ENCODE data around the gene RAVER2. TPM values are rescaled to one million over a fixed set of nuclear protein-coding genes. Genes with fewer than 3 reads are reported as not detected.

RAVER2 gene
- total and polyA plus RNA-seq, 2 donors (not counting 1 experiment from before 2014, with no cell fraction given) = 0.82 to 1.4 TPM

- Histone ChIP-seq H3K27ac (ENCODE audit: low read length in 2 of 2) (no peak overlapping the region), H3K4me2 (replicated peaks; ENCODE audit: low read depth, low read length, poor library complexity, severe bottlenecking) (no peak overlapping the region), H2AFZ (ENCODE audit: insufficient read depth, low read depth, low read length, poor library complexity, severe bottlenecking) (no peak overlapping the region), H3K4me3 (ENCODE audit: control extremely low read depth in 1 of 5, extremely low read depth in 1 of 5, insufficient read depth in 1 of 5, low read depth in 2 of 5, low read length in 4 of 5) (no peak overlapping the region), H3K9ac (ENCODE audit: low read length) (no peak overlapping the region), H3K4me1 (ENCODE audit: control insufficient read depth in 2 of 2, insufficient read depth in 2 of 2, low read length in 2 of 2) (peaks cover 9 to 12% of the 10 kb centered on the region in 2 donors), H4K20me1 (ENCODE audit: control insufficient read depth, insufficient read depth, low read length, poor library complexity, severe bottlenecking) (peaks cover 30% of the 10 kb centered on the region), H3K79me2 (ENCODE audit: control insufficient read depth, insufficient read depth, low read length) (peaks cover 49% of the 10 kb centered on the region), H3K27me3 (replicated peaks in 1 of 4; ENCODE audit: control extremely low read depth in 1 of 4, control insufficient read depth in 3 of 4, insufficient read depth in 4 of 4, low read length in 3 of 4) (no peaks in the 10 kb centered on the region), H3K9me3 (ENCODE audit: control extremely low read depth in 1 of 3, control insufficient read depth in 2 of 3, insufficient read depth in 1 of 3, low read length in 2 of 3) (no peaks in the 10 kb centered on the region), H3K36me3 (replicated peaks in 1 of 2; ENCODE audit: control extremely low read depth in 1 of 2, control insufficient read depth in 1 of 2, extremely low read depth in 1 of 2, insufficient read depth in 2 of 2, low read length in 1 of 2) (peaks cover 0 to 80% of the 10 kb centered on the region in 2 experiments)
- ChIA-PET CTCF (interaction anchor here (0.6 kb wide), 1 partner anchor 1305 kb away, joined by 3 read pairs; no protein-coding TSS in a partner anchor), POLR2A (interaction anchor here (0.9 kb wide), 1 partner anchor 1375 kb away, joined by 3 read pairs; no protein-coding TSS in a partner anchor)
- intact Hi-C loops (cut with micrococcal nuclease) = no loop called here
- Mint-ChIP-seq H3K4me3 (no peak overlapping the region), H3K9me3 (ENCODE audit: insufficient read depth) (no peaks in the 10 kb centered on the region), H3K27me3 (no peaks in the 10 kb centered on the region), H3K27ac (peak overlapping the region; percentile 32), H3K4me1 (peaks cover 16% of the 10 kb centered on the region)
- ATAC-seq (ENCODE audit: low read depth) = no peak
- WGBS (ENCODE audit: insufficient coverage) = 100% methylated on average over 1 of the region's 1 CpG
- no peak for DNase-seq
- TF ChIP-seq EZH2 (IDR thresholded peaks at IDR 0.05; ENCODE audit: borderline replicate concordance, insufficient read depth, low read depth, low read length, poor library complexity, severe bottlenecking) (no peak), CTCF (IDR thresholded peaks at IDR 0.05) (no peak)
These were observed 127.2 kb downstream of the RAVER2 start for GRCh38 chr1:64872067-64872466.

- Histone ChIP-seq H3K27me3 (replicated peaks in 1 of 4; ENCODE audit: control extremely low read depth in 1 of 4, control insufficient read depth in 3 of 4, insufficient read depth in 4 of 4, low read length in 3 of 4) (no peaks in the 10 kb centered on the region), H3K27ac (ENCODE audit: low read length in 2 of 2) (no peak overlapping the region), H3K4me3 (ENCODE audit: control extremely low read depth in 1 of 5, extremely low read depth in 1 of 5, insufficient read depth in 1 of 5, low read depth in 2 of 5, low read length in 4 of 5) (no peak overlapping the region), H2AFZ (ENCODE audit: insufficient read depth, low read depth, low read length, poor library complexity, severe bottlenecking) (no peak overlapping the region), H3K36me3 (replicated peaks in 1 of 2; ENCODE audit: control extremely low read depth in 1 of 2, control insufficient read depth in 1 of 2, extremely low read depth in 1 of 2, insufficient read depth in 2 of 2, low read length in 1 of 2) (peaks cover 2 to 90% of the 10 kb centered on the region in 2 experiments), H3K79me2 (ENCODE audit: control insufficient read depth, insufficient read depth, low read length) (peaks cover 43% of the 10 kb centered on the region), H4K20me1 (ENCODE audit: control insufficient read depth, insufficient read depth, low read length, poor library complexity, severe bottlenecking) (peaks cover 35% of the 10 kb centered on the region), H3K9me3 (ENCODE audit: control extremely low read depth in 1 of 3, control insufficient read depth in 2 of 3, insufficient read depth in 1 of 3, low read length in 2 of 3) (no peaks in the 10 kb centered on the region), H3K9ac (ENCODE audit: low read length) (no peak overlapping the region), H3K4me2 (replicated peaks; ENCODE audit: low read depth, low read length, poor library complexity, severe bottlenecking) (no peak overlapping the region), H3K4me1 (ENCODE audit: control insufficient read depth in 2 of 2, insufficient read depth in 2 of 2, low read length in 2 of 2) (peaks cover 4 to 6% of the 10 kb centered on the region in 2 donors)
- intact Hi-C loops (cut with micrococcal nuclease) = no loop called here
- ChIA-PET POLR2A (no interaction called here), CTCF (no interaction called here)
- no peak for ATAC-seq (ENCODE audit: low read depth)
- no peak overlapping the region for H3K27ac Mint-ChIP-seq
- no peaks in the 10 kb centered on the region for H3K27me3 Mint-ChIP-seq
- H3K9me3 Mint-ChIP-seq (ENCODE audit: insufficient read depth) = no peaks in the 10 kb centered on the region
- DNase-seq = no peak
- peaks cover 7% of the 10 kb centered on the region for H3K4me1 Mint-ChIP-seq
- 99% methylated on average over 6 of the region's 9 CpGs for WGBS (ENCODE audit: insufficient coverage)
- H3K4me3 Mint-ChIP-seq = no peak overlapping the region
- TF ChIP-seq EZH2 (IDR thresholded peaks at IDR 0.05; ENCODE audit: borderline replicate concordance, insufficient read depth, low read depth, low read length, poor library complexity, severe bottlenecking) (no peak), CTCF (IDR thresholded peaks at IDR 0.05) (no peak)
These were observed 128.7 kb downstream of the RAVER2 start for GRCh38 chr1:64873576-64873975.
